Activated CD4-positive, alpha-beta T cell treated with anti-CD3 and anti-CD28 coated beads, Interleukin-2, amount 50 U/mL, for 16 hours (primary cell): Measurements from ENCODE around the gene MISP.

Experiments
- DNase-seq: peaks from one replicate; pipeline ENCODE4 v3.0.0-alpha.2; 2020

The MISP gene

GRCh38 chr19:812049-812746 is 61.3 kb downstream of the MISP start:
- no peak for DNase-seq

- DNase-seq = no peak
Measured at GRCh38 chr19:812747-813218, 61.9 kb downstream of the MISP start.

GRCh38 chr19:813219-814151 is 62.6 kb downstream of the MISP start:
- DNase-seq = no peak
